SH-SY5Y (cell line): Measurements from ENCODE around the gene RHEBL1.

Experiments
- GATA2 ChIP-seq: IDR thresholded peaks from 2 replicates; pipeline ENCODE4 v1.6.1; 2011; ENCODE audit warnings: mild to moderate bottlenecking, low read depth, low read length
- GATA3 ChIP-seq: IDR thresholded peaks from 2 replicates; pipeline ENCODE4 v1.6.1; 2011; ENCODE audit warnings: low read depth, mild to moderate bottlenecking, low read length, moderate library complexity

The RHEBL1 gene

GRCh38 chr12:49039421-49040363 lies 30.1 kb downstream of the RHEBL1 start:
- TF ChIP-seq GATA3 (no peak), GATA2 (no peak)

GRCh38 chr12:49038291-49038955 lies 31.4 kb downstream of the RHEBL1 start:
- TF ChIP-seq GATA3 (no peak), GATA2 (no peak)

- TF ChIP-seq GATA2 (no peak), GATA3 (no peak)
These were observed 31.9 kb downstream of the RHEBL1 start for GRCh38 chr12:49037947-49038237.

DNA sequence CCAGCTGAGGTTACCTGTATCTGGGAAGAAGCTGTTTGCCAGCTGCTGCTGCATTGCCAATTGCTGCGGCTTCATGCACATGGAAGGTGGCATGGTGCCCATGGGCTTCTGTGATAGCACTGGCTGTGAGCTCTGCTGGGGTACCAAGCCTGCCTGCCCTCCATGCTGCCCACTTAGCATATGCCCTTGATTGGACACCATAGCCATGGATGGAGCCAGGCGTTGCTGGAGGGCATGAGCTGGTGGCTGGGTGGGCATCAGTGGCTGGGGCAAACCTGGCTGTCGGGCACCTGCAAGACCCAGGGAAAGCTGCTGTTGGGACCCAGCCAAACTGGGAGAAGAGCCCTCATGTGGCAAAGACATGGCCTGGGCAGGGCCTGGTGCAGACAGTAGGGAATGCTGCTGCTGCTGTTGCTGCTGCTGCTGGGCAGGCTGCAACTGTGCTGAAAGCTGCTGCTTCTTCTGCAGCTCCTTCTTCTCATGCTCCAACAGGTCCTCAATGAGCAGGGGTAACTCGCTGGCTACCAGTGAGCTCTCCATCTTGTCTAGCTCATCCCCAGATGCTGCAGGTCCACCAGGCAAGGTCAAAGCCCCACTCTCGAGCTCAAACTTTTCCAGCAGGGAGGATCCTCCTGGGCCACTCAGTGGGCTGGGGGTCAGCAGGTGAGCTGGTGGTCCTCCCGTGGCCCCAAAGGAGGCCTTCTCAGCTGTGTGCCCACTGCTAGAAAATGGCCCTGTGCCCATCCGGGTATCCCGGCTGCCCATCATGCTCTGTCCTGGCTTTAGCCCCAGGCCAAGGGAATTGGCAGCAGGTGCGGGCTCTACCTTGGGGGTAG lies 32.5 kb downstream of the RHEBL1 start:
- TF ChIP-seq GATA3 (no peak), GATA2 (no peak)

- TF ChIP-seq GATA3 (no peak), GATA2 (no peak)
These were observed 33.8 kb downstream of the RHEBL1 start for GRCh38 chr12:49036029-49036428.

- TF ChIP-seq GATA2 (no peak), GATA3 (no peak)
These were observed 35.5 kb downstream of the RHEBL1 start for GRCh38 chr12:49034286-49034622.

DNA sequence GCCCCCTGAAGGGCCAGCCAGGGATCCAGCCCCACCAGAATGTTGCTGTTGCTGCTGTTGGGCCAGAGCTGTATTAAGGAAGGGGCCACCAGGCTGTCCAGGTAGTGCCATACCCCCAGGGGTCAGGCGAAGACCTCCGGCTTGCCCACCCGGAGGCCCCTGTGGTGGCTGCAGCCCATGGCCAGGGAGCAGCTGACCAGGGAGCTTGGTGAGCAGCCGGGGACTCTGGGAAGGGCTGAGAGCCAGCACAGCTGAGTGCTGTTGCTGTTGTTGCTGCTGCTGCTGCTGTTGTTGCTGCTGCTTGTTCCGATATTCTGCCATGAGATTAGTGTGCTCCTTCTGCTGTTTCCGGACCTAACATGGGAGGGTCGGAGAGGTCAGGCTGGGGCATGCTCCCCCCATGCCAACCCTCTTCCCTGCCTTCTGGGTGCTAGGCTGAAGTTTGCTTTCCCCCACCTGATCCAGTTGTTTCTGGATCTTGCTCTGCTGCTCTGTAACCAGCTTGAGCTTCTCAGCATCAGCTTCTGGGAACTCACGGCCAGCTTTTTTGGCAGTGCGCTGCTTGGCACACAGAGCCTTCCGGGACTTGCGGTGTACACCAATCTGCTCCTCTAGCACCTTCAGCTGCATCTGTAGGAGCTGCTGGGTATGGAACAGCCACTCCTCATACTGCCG lies 36.0 kb downstream of the RHEBL1 start:
- TF ChIP-seq GATA3 (no peak), GATA2 (no peak)

DNA sequence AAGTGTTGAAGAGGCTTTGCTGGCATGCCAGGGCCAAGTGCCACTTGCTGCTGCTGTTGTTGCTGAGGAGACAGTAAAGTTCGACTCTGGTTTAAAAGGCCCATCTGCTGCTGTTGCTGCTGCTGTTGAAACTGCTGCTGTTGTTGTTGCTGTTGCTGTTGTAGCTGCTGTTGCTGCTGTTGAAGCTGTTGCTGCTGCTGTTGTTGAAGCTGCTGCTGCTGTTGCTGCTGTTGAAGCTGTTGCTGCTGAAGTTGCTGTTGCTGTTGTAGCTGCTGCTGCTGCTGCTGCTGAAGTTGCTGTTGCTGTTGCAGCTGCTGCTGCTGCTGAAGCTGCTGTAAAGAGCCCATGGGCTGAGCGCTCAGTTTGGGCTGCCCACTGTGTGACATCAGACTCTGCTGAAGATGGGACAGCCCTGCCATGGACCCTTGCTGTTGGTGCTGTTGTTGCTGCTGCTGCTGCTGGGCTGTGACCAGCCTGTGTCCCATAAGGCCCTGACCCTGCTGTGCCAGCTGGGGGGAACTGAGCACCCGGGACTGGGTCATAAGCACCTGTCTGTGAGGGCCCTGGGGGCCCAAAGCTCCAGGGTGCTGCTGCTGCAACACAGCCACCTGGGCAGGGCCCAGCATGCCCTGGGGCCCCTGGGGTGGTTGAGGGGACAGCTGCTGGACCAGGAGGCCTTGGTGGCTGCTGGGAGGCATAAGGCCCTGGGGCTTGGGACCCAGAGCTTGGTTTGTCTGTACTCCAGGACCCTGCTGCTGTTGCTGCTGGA lies 36.9 kb downstream of the RHEBL1 start:
- TF ChIP-seq GATA3 (no peak), GATA2 (no peak)

DNA sequence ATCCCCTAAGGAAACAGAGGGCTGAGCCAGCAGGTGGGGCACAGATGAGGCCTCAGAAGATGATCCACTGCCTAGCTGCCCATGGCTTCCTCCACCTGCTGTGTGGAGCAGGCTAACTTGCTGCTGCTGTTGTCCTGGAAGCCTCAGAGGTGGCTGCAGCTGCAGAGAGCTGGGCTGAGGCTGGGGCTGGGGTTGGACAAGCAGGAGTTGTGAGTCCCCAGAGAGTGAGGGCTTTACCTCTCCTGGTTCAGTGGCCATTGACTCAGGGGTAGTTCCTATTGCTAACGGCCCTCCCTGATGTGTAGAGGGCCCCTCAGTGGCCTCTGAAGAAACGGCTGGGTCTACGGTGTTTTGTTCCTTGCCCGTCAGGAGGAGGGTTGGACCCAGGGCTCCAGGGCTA lies 37.5 kb downstream of the RHEBL1 start:
- TF ChIP-seq GATA3 (no peak), GATA2 (no peak)

DNA sequence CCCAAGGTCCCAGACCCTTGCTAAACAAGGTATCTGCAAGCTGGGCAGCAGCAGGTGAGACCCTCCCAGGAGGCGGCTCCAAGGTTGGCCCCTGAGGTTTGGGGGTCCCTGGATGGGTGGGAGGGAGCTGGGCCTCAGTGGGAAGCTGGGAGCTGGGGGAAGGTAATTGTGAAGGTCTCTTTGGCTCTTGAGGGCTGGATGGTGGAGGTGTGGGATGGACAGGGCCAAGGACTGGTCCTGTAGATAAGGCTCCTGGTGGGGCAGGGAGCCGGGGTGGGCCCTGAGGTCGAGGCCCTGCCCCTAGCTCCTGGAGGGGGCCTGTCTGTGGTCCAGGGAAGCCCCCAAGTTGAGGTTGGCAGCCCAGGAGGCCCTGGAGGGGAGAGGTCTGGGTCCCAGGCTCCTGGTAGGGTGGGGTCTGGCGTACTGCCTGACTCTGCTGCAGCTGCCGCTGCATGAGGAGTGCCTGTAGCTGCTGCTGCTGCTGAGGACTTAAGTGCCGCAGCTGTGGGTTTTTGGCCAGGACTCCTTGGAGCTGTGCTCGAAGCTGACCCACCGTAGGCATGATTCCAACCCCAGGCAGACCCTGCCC lies 38.1 kb downstream of the RHEBL1 start:
- TF ChIP-seq GATA2 (no peak), GATA3 (no peak)

GRCh38 chr12:49030714-49031572 lies 38.8 kb downstream of the RHEBL1 start:
- TF ChIP-seq GATA2 (no peak), GATA3 (no peak)

DNA sequence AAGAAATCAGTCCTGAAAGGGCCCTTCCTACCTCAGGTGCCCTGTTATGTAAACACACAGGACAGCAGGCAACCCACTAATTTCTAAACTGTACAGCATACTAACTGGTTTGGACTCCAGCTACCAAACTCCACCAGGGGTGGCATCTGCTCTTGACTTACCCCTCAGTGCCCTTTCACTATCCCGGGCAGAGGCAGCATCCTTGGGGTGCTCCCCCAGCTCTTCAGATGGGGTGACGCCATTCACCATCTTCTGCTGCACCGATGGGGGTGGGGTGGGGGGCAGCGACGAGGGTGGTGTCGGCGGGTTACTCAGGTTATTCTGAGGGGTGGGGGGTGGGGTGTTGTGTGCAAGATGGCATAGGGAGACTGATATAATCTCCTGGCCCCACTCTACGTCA lies 39.7 kb downstream of the RHEBL1 start:
- TF ChIP-seq GATA2 = no peak
- TF ChIP-seq GATA3 = no peak
